T-helper 1 cell (primary cell): ENCODE results near the gene TDRD12.

ENCODE experiments used
- DNase-seq, 5 donors: peaks; one replicate each; pipeline ENCODE4 v3.0.0-alpha.2; 2012 to 2020
- total RNA-seq, 4 donors: gene quantifications; one replicate each; lab custom pipeline; 2026; lab: John Stamatoyannopoulos, UW

Gene TDRD12
- total RNA-seq = 1.3 to 2.1 (median 1.7) reads per million in 4 donors

GRCh38 chr19:32719611-32720059, at the start of gene TDRD12:
Gene TDRD12, plus strand, starts transcription at chr19:32719767. Its CDS starts 306 bp downstream, at chr19:32720073.
- DNase-seq = no peak

GRCh38 chr19:32671883-32672593, 47.5 kb upstream of the TDRD12 start:
- DNase-seq = no peak

GRCh38 chr19:32672841-32673240, 46.7 kb upstream of the TDRD12 start:
- DNase-seq = no peak

- no peak for DNase-seq
These were observed 46.0 kb upstream of the TDRD12 start for GRCh38 chr19:32673573-32673972.

GRCh38 chr19:32674153-32674930, 45.2 kb upstream of the TDRD12 start:
- peak in 1 of 5 donors; percentile 23 for DNase-seq

- DNase-seq = peak; percentile 97 to 98 (median 97)
These were observed 44.4 kb upstream of the TDRD12 start, which contains the start of gene ANKRD27 for GRCh38 chr19:32674931-32675719. Gene ANKRD27, minus strand, starts transcription at chr19:32675180. Its CDS starts 16,165 bp downstream, at chr19:32659015.

- DNase-seq = peak; percentile 55 to 74 (median 66)
These were observed 43.8 kb upstream of the TDRD12 start, which contains the start of gene RGS9BP for GRCh38 chr19:32675720-32676185. Gene RGS9BP, plus strand, starts transcription at chr19:32675848. Its CDS starts 416 bp downstream, at chr19:32676264.

GRCh38 chr19:32676186-32676894, 43.2 kb upstream of the TDRD12 start:
- peak in 1 of 5 donors; percentile 18 for DNase-seq

- peak in 1 of 5 donors; percentile 4 for DNase-seq
These were observed 42.6 kb upstream of the TDRD12 start for GRCh38 chr19:32676895-32677359.

GRCh38 chr19:32677657-32678056, 41.9 kb upstream of the TDRD12 start:
- no peak for DNase-seq

GRCh38 chr19:32680986-32681385, 38.6 kb upstream of the TDRD12 start:
- no peak for DNase-seq

GRCh38 chr19:32682317-32682716, 37.2 kb upstream of the TDRD12 start:
- DNase-seq = no peak

- no peak for DNase-seq
These were observed 32.6 kb upstream of the TDRD12 start for GRCh38 chr19:32686847-32687475.

- no peak for DNase-seq
These were observed 31.9 kb upstream of the TDRD12 start for GRCh38 chr19:32687681-32688080.

GRCh38 chr19:32688311-32688710, 31.3 kb upstream of the TDRD12 start:
- DNase-seq = no peak

GRCh38 chr19:32691291-32691951, 28.1 kb upstream of the TDRD12 start, which contains the start of gene NUDT19:
Gene NUDT19, plus strand, starts transcription at chr19:32691821. Its CDS starts 140 bp downstream, at chr19:32691961.
- DNase-seq = peak; percentile 23 to 86 (median 59)

- DNase-seq = peak in 4 of 5 donors; percentile 12 to 73 (median 36)
These were observed 27.4 kb upstream of the TDRD12 start for GRCh38 chr19:32691952-32692726.

GRCh38 chr19:32692727-32693061, 26.9 kb upstream of the TDRD12 start:
- DNase-seq = no peak
